ENCODE measurements around the gene DMD. TPM values are rescaled to one million over a fixed set of nuclear protein-coding genes. Genes with fewer than 3 reads are reported as not detected.

DMD gene
- total RNA-seq, 2 donors from 2014 or later, result 0.32 to 1.8 TPM

GRCh38 chrX:31838617-31839016, 1372.7 kb downstream of the DMD start:
- DNase-seq (no peak), ATAC-seq (no peak)
- Mint-ChIP-seq H3K36me3 (ENCODE audit: low read depth) (no peaks in the 10 kb centered on the region), H3K27me3 (no peaks in the 10 kb centered on the region), H3K27ac (no peak overlapping the region), H3K4me1 (no peaks in the 10 kb centered on the region), H3K4me3 (no peak overlapping the region)
- H3K9me3 ChIP-seq (ENCODE audit: control insufficient read depth, low read length, poor library complexity, severe bottlenecking), result no peaks in the 10 kb centered on the region

GRCh38 chrX:31837445-31838049, 1373.8 kb downstream of the DMD start:
- Mint-ChIP-seq H3K36me3 (ENCODE audit: low read depth) (no peaks in the 10 kb centered on the region), H3K4me3 (no peak overlapping the region), H3K27me3 (no peaks in the 10 kb centered on the region), H3K4me1 (no peaks in the 10 kb centered on the region), H3K27ac (no peak overlapping the region)
- H3K9me3 ChIP-seq (ENCODE audit: control insufficient read depth, low read length, poor library complexity, severe bottlenecking), result no peaks in the 10 kb centered on the region
- ATAC-seq (no peak), DNase-seq (no peak)

GRCh38 chrX:31836479-31836878, 1374.9 kb downstream of the DMD start:
- no peaks in the 10 kb centered on the region for H3K27me3 Mint-ChIP-seq
- no peaks in the 10 kb centered on the region for H3K4me1 Mint-ChIP-seq
- no peak for ATAC-seq

GRCh38 chrX:31832263-31832662, 1379.1 kb downstream of the DMD start:
- Mint-ChIP-seq H3K27ac (no peak overlapping the region), H3K4me1 (no peaks in the 10 kb centered on the region), H3K36me3 (ENCODE audit: low read depth) (no peaks in the 10 kb centered on the region), H3K4me3 (no peak overlapping the region), H3K27me3 (no peaks in the 10 kb centered on the region)
- no peak for ATAC-seq
- no peak for DNase-seq
- no peaks in the 10 kb centered on the region for H3K9me3 ChIP-seq (ENCODE audit: control insufficient read depth, low read length, poor library complexity, severe bottlenecking)

More at GRCh38 chrX:31836479-31836878, 1374.9 kb downstream of the DMD start:
- Mint-ChIP-seq H3K27ac (no peak overlapping the region), H3K36me3 (ENCODE audit: low read depth) (no peaks in the 10 kb centered on the region), H3K4me3 (no peak overlapping the region)
- DNase-seq, result no peak
- H3K9me3 ChIP-seq (ENCODE audit: control insufficient read depth, low read length, poor library complexity, severe bottlenecking), result no peaks in the 10 kb centered on the region

DNA sequence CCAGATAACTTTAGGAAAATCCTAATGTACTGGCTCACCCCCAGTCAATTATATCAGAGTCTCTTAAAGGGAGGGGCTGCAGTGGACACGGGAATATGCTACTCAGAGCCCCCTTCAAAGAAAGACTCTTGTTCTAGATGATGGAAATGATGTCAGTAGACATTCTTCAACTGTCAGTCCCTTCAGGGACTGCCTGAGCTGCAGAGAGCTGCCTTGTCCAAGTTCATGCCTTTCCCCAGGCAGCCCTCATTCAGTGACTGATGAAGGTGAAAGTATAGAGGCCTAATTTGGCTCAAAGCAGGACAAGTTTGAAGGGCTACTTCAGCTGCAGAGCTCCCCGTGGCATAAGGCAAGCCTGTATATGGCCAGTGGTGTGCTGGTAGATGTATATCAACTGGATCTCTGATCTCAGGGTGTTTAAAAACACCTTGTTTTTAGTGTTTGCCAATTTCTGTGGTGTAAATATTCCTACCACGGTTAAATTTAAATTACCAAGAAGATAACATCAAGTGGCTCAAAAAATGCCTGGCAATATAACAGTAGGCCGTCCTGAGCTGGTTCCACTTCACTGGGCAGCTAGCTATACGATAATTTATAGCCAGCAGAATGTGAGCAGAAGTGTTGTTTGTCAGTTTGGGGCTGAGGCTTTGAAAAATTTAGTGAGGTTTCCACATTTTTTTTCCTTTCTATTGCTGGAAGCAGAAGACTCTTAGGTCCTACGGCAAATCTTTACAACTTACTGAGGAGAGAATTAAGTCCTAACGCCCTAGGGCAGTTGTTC, 1390.7 kb downstream of the DMD start:
- H3K36me3 Mint-ChIP-seq (ENCODE audit: low read depth), result no peaks in the 10 kb centered on the region
- no peaks in the 10 kb centered on the region for H3K27me3 Mint-ChIP-seq
- no peak for ATAC-seq
- no peak overlapping the region for H3K4me3 Mint-ChIP-seq
- H3K27ac Mint-ChIP-seq, result no peak overlapping the region
- H3K9me3 ChIP-seq (ENCODE audit: control insufficient read depth, low read length, poor library complexity, severe bottlenecking), result no peaks in the 10 kb centered on the region
- no peak for DNase-seq
- H3K4me1 Mint-ChIP-seq, result no peaks in the 10 kb centered on the region

GRCh38 chrX:31819455-31819854, 1391.9 kb downstream of the DMD start:
- Mint-ChIP-seq H3K4me3 (no peak overlapping the region), H3K27me3 (no peaks in the 10 kb centered on the region), H3K36me3 (ENCODE audit: low read depth) (no peaks in the 10 kb centered on the region), H3K4me1 (no peaks in the 10 kb centered on the region), H3K27ac (no peak overlapping the region)
- ATAC-seq, result no peak
- no peak for DNase-seq
- no peaks in the 10 kb centered on the region for H3K9me3 ChIP-seq (ENCODE audit: control insufficient read depth, low read length, poor library complexity, severe bottlenecking)

DNA sequence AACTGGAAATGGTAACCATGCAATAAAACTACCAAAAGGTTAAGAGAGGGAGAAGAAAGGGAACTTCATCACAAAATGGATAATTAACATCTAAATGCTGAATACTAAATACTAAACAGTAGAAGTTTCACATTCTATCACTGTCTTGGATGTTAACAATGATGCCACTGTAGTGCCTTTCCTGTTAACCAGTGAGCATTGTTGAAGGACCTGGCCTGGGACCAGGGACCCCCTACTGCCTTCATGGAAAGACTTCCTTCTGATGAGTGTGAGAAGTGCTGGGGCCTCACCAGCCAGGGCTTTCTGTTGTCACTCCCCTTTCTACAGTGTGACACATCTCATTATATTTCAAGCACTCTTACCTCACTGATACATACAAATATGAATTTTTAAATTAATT, 1400.2 kb downstream of the DMD start:
- H3K9me3 ChIP-seq (ENCODE audit: control insufficient read depth, low read length, poor library complexity, severe bottlenecking), result no peaks in the 10 kb centered on the region
- Mint-ChIP-seq H3K4me3 (no peak overlapping the region), H3K27me3 (no peaks in the 10 kb centered on the region), H3K27ac (no peak overlapping the region), H3K4me1 (no peaks in the 10 kb centered on the region), H3K36me3 (ENCODE audit: low read depth) (no peaks in the 10 kb centered on the region)
- DNase-seq, result no peak
- ATAC-seq, result no peak

DNA sequence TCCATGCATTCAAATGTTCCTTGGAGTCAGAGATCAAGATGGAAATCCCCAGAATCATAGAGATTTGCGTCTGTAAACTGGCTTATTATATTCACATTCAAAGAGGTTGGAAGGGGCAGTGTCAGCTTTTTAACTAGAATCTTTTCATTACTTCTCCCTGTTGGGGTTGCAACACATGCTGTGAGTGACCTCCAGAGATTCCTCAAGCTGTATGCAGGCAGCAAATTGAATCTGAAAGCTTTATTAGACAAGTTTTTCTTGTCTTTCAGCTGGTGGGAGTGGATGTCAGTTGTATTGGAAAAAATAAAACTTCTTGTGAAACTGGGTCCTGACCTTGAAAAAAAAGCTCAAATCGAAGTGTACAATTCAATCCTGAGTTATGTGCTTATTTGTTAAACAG, 1403.0 kb downstream of the DMD start:
- no peaks in the 10 kb centered on the region for H3K27me3 Mint-ChIP-seq

DNA sequence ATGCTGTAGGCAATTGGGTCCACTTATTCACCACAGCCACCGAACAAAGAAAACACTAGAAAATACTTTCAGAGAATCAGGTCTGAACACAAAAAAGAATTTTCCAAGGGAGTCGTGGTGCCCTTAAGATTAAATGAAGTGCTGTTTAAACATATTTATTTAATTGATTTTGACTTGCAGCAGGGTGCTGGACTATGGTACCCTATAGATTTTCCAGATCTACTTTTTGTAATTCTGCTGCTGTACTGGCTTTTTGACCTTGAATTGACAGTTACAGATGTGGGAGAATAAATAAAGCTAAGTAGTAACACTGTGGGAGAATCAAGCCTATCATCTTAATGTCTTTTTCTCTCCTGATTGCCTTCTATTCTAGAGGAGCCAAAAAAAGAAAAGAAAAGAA, 1404.2 kb downstream of the DMD start:
- Mint-ChIP-seq H3K4me1 (no peaks in the 10 kb centered on the region), H3K36me3 (ENCODE audit: low read depth) (no peaks in the 10 kb centered on the region), H3K27me3 (no peaks in the 10 kb centered on the region), H3K27ac (no peak overlapping the region), H3K4me3 (no peak overlapping the region)
- DNase-seq (no peak), ATAC-seq (no peak)
- H3K9me3 ChIP-seq (ENCODE audit: control insufficient read depth, low read length, poor library complexity, severe bottlenecking), result no peaks in the 10 kb centered on the region

More for the DNA sequence above, 1403.0 kb downstream of the DMD start:
- no peaks in the 10 kb centered on the region for H3K9me3 ChIP-seq (ENCODE audit: control insufficient read depth, low read length, poor library complexity, severe bottlenecking)
- ATAC-seq (no peak), DNase-seq (no peak)
- no peaks in the 10 kb centered on the region for H3K4me1 Mint-ChIP-seq
- no peak overlapping the region for H3K27ac Mint-ChIP-seq
- no peaks in the 10 kb centered on the region for H3K36me3 Mint-ChIP-seq (ENCODE audit: low read depth)
- no peak overlapping the region for H3K4me3 Mint-ChIP-seq

GRCh38 chrX:31805781-31806180, 1405.6 kb downstream of the DMD start:
- ATAC-seq, result no peak
- H3K9me3 ChIP-seq (ENCODE audit: control insufficient read depth, low read length, poor library complexity, severe bottlenecking), result no peaks in the 10 kb centered on the region
- Mint-ChIP-seq H3K27me3 (no peaks in the 10 kb centered on the region), H3K4me3 (no peak overlapping the region), H3K4me1 (no peaks in the 10 kb centered on the region), H3K27ac (no peak overlapping the region), H3K36me3 (ENCODE audit: low read depth) (no peaks in the 10 kb centered on the region)
- no peak for DNase-seq

DNA sequence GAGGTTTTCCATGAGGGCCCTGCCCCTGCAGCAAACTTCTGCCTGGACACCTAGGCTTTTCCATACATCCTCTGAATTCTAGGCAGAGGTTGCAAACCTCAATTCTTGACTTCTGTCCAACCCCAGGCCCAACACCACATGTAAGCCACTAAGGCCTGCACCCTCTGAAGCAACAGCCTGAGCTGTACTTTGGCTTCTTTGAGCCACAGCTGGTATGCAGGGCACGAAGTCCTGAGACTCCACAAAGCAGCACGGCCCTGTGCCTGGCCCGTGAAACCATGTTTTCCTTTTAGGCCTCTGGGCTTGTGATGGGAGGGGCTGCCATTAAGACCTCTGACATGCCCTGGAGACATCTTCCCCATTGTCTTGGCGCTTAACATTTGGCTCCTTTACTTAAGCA, 1411.1 kb downstream of the DMD start:
- no peaks in the 10 kb centered on the region for H3K36me3 Mint-ChIP-seq (ENCODE audit: low read depth)

GRCh38 chrX:31796624-31797023, 1414.7 kb downstream of the DMD start:
- Mint-ChIP-seq H3K4me1 (no peaks in the 10 kb centered on the region), H3K36me3 (ENCODE audit: low read depth) (no peaks in the 10 kb centered on the region), H3K27me3 (no peaks in the 10 kb centered on the region), H3K27ac (no peak overlapping the region), H3K4me3 (no peak overlapping the region)
- H3K9me3 ChIP-seq (ENCODE audit: control insufficient read depth, low read length, poor library complexity, severe bottlenecking), result no peaks in the 10 kb centered on the region
- ATAC-seq (no peak), DNase-seq (no peak)

More for the DNA sequence above, 1411.1 kb downstream of the DMD start:
- Mint-ChIP-seq H3K27ac (no peak overlapping the region), H3K4me1 (no peaks in the 10 kb centered on the region), H3K27me3 (no peaks in the 10 kb centered on the region), H3K4me3 (no peak overlapping the region)
- no peaks in the 10 kb centered on the region for H3K9me3 ChIP-seq (ENCODE audit: control insufficient read depth, low read length, poor library complexity, severe bottlenecking)
- ATAC-seq (no peak), DNase-seq (no peak)

- H3K4me3 Mint-ChIP-seq, result no peak overlapping the region
- no peaks in the 10 kb centered on the region for H3K36me3 Mint-ChIP-seq (ENCODE audit: low read depth)
- H3K27me3 Mint-ChIP-seq, result no peaks in the 10 kb centered on the region
Observed at GRCh38 chrX:31747411-31747810, 1463.9 kb downstream of the DMD start.

GRCh38 chrX:31743004-31743403, 1468.3 kb downstream of the DMD start:
- Mint-ChIP-seq H3K4me3 (no peak overlapping the region), H3K27ac (no peak overlapping the region), H3K4me1 (no peaks in the 10 kb centered on the region), H3K27me3 (no peaks in the 10 kb centered on the region), H3K36me3 (ENCODE audit: low read depth) (no peaks in the 10 kb centered on the region)
- no peaks in the 10 kb centered on the region for H3K9me3 ChIP-seq (ENCODE audit: control insufficient read depth, low read length, poor library complexity, severe bottlenecking)
- DNase-seq, result no peak
- ATAC-seq, result no peak

More at GRCh38 chrX:31747411-31747810, 1463.9 kb downstream of the DMD start:
- ATAC-seq (no peak), DNase-seq (no peak)
- H3K9me3 ChIP-seq (ENCODE audit: control insufficient read depth, low read length, poor library complexity, severe bottlenecking), result no peaks in the 10 kb centered on the region
- no peaks in the 10 kb centered on the region for H3K4me1 Mint-ChIP-seq
- no peak overlapping the region for H3K27ac Mint-ChIP-seq

Measured in T-helper 17 cell (primary cell).